Gastroesophageal sphincter (tissue), 3 donors: ENCODE data around the gene ANKRD40.

Source experiments
- CTCF ChIP-seq, 4 experiments: fragments of 200-600 bp in 2 of 4; fragments of 450-650 bp in 2 of 4; sonication (generic) in 1 of 4; IDR thresholded peaks; one replicate each; pipeline ENCODE4 v1.5.1; 2017 to 2019; ENCODE audit warnings: antibody characterized with exemption in 4 of 4, mild to moderate bottlenecking in 2 of 4, moderate library complexity in 2 of 4
- POLR2A ChIP-seq, 2 donors: fragments of 450-650 bp; IDR thresholded peaks; one replicate each; pipeline ENCODE4 v1.6.1; 2017; ENCODE audit warnings: antibody characterized with exemption in 2 of 2, mild to moderate bottlenecking in 2 of 2, moderate library complexity in 1 of 2
- POLR2AphosphoS5 ChIP-seq: sonication (generic); formaldehyde crosslinking; IDR thresholded peaks from one replicate; pipeline ENCODE4 v1.6.1; 2017; ENCODE audit warnings: antibody characterized with exemption

- no peak for TF ChIP-seq CTCF (IDR thresholded peaks at IDR 0.05)
- no peak for TF ChIP-seq POLR2AphosphoS5
- TF ChIP-seq POLR2A (IDR thresholded peaks at IDR 0.05), result no peak
Observed at GRCh38 chr17:50675190-50675589, 32.5 kb downstream of the ANKRD40 start.
